Central memory CD4-positive, alpha-beta T cell (primary cell): ENCODE measurements around the gene CDC42BPB.
"Not testable (repeated sequence)": the region's sequence is repeated elsewhere in the genome, so short reads cannot be mapped to it uniquely, and the experiment has no call there.

Experiments used
- DNase-seq: peaks from one replicate; pipeline ENCODE4 v3.0.0; 2022

Gene CDC42BPB

DNA sequence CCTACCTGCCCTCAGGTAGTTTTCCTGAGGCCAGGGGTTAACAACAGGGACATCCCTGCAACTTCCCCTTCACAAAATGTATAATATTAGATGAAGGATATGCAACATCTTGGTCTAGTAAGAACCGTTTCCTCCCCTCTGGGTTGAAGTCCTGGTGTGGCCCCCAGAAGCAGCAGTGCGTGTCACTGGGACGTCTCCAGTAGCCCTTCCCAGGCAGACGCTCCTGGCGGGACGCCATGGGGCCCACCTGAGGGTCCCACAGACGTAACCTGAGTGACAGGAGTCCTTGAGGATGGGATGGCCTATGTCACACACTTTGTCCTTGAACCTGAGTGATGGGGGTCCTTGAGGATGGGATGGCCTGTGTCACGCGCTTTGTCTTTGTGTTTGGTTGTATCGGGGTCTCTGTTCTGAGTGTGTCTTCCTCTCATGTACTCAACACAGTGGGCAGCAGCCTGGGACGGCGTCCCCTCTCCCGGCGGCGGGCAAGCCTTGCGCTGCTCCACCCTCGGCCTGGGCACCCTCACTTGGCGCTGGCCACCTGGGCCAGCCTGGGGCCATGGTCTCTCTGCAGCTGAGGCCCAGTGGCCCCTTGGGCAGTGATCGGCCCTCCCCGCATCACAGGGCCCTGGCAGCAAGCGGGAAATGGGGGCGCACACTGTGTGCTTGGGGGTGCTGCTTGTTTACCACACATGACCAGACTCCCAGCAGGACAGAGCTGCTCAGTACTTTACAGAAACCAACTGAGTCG lies 149.2 kb downstream of the CDC42BPB start:
- no peak for DNase-seq

DNA sequence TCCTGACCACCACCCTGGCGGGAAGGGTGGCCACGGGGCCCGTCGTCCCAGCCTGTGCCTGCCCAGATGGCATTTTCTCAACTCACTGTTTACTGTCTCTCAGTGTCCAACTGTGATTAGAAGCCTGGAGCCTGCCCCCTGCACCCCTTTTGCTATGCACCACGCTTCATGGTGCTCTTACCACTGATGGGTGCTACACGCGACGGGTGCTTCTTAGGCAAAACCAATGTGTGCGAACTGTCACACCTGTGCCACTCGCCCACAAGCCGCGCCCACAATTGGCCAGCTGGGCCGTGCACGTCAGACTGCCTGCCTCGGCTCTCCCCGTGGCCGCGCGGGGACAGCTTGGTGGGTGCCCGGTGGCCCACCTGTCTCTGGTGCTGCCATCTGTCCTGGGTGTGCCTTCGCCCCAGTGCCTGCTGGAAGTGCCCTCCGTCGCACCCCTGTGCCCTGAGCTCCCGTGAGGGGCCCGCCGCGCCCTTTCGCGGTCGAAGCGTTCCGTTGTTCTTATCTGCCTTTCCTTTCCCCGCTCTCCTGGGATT lies 150.0 kb downstream of the CDC42BPB start:
- DNase-seq, result no peak

DNA sequence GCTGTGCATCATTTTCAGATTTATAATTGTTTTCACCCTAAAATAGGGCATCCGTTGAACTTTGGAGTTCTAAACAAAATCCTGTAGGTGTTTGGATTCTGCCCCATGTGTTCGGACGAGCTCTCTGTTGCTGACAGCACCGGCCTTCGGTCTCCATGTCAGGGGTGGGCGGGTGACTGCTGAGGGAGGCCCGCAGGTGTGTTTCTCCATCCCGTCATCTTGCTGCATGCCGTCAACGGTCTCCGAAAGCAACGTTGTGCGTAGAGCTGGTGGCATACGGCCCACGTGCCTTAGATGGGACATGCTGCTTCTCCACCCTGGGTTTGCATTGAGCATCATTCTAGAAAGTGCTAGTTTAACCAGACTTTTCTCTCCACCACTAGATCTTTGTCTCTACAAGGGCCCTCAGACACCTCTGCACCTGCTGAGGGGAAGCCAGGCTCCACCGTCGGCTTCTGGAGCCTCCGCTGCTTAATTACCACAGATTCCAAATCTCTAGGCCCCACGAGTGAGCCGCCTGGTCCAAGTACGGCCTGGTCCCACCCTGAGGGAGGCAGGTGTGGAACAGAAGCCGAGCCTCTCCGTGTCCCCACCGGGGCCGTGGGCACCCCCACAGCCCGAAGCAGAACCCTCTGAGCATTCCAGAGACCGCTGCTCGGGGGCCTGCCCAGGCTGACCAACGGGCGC lies 150.6 kb downstream of the CDC42BPB start:
- DNase-seq, result no peak

DNA sequence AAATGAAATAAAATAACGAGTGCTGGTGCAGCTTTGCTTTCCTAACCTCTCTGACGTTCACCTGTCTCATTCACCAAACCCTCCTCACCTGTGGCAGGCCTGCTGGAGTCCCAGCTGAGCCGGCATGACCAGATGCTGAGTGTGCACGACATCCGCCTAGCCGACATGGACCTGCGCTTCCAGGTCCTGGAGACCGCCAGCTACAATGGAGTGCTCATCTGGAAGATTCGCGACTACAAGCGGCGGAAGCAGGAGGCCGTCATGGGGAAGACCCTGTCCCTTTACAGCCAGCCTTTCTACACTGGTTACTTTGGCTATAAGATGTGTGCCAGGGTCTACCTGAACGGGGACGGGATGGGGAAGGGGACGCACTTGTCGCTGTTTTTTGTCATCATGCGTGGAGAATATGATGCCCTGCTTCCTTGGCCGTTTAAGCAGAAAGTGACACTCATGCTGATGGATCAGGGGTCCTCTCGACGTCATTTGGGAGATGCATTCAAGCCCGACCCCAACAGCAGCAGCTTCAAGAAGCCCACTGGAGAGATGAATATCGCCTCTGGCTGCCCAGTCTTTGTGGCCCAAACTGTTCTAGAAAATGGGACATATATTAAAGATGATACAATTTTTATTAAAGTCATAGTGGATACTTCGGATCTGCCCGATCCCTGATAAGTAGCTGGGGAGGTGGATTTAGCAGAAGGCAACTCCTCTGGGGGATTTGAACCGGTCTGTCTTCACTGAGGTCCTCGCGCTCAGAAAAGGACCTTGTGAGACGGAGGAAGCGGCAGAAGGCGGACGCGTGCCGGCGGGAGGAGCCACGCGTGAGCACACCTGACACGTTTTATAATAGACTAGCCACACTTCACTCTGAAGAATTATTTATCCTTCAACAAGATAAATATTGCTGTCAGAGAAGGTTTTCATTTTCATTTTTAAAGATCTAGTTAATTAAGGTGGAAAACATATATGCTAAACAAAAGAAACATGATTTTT lies 151.9 kb downstream of the CDC42BPB start:
- DNase-seq, result no peak

DNA sequence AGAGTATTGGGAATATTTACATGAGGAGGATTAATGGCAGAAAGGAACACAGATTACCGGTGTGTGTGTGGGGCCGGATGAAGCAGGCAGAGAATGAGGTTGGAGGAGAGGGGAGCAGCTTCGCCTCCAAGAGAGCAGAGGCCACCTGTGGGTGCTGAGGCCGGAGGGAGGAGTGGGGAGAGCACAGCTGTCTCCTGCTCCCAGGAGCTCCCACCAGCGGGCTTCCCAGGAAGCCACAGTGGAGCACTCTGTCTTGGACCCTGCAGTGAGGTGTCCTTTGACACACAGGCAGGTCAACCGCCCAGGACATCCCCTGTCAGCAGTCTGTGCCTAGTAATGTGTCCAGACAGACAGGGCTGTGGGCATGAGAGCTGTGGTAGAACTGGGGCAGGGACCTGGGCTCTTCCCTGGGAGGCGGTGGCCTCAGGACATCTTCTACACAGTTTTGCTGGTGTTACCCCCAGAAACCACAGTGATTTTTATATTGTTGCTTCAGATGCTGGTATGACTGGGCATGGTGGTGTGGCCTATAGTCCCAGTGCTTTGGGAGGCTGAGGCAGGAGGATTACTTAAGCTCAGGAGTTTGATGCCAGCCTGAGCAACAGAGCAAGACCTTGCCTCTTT lies 153.3 kb downstream of the CDC42BPB start:
- no peak for DNase-seq

DNA sequence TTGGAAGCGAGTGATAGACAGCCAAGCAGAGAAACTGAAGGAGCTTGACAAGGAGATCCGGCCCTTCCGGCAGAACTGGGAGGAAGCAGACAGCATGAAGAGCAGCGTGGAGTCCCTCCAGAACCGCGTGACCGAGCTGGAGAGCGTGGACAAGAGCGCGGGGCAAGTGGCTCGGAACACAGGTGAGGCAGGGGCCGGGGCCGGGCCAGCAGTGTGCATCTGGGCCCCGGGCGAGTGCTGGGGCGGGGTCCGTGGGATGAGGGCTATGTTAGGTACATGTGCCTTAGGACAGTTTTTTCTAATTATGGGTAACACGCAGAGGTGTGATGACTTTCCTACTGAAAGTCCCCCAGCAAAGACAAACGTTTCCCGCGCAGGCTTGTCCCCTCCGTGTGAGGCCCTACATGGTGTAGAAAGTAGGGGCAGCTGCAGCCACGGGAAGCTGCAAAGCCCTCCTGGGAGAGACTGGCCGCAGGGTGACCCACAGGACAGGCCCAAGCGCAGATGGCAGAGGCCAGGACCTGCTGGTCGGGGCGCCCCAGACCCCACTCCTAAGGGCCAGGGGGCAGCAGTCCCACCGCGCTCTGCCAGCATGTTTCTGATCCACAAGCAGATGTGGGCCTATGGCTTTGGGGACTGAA lies 154.0 kb downstream of the CDC42BPB start:
- no peak for DNase-seq

DNA sequence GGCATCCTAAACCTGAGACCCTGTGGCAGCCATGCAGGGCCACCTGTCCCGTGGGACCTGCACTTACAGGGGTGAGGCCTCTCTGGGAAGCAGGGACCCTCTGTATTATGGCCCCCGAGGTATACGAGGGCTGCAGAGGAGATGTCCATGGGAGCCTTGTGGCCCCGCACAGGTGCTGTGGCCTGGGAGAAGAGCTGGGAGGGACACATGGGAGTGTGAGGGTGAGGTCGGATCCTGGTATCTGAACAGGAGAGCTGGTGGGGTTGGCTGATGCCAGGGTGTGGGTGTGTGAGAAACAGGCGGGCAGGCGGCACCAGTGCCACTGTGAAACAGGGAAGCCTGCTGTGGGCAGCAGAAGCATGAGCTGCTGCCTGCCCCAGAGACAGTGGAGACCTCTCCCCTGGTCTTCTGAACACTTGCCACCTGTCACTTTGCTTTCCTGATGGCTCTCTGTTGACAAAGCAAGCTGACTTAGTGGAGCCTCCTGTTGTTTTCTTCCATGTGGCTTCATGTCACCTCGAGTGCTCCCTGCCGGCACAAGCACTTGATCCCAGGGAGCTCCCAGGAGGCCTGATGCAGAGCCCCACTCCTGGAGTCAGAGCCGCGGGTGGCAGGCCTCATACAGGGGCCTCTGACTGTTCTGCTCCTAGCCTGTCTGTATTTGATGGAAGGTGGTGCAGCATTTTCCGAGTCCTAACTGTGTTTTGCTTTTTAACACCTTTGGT lies 154.7 kb downstream of the CDC42BPB start:
- no peak for DNase-seq

DNA sequence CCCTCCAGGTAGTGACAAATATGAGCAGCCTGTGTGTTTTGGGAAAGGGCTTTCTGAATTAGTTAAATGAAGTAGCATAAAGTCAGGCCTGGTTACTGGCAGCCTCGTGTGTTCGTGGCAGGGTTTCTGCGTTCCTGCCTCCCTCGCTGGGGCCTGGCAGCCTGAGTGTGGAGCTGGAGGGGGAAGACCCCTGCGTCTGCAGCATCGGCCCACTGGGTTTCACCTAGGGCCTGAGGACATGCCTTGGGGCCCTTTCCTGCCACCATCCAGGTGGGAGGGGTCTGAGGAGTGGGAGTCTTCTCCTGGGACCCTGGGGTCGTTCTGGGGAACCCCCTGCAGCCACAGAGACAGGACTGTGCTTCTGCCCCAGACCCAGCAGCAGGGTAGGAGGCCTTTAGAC lies 155.3 kb downstream of the CDC42BPB start:
- no peak for DNase-seq

DNA sequence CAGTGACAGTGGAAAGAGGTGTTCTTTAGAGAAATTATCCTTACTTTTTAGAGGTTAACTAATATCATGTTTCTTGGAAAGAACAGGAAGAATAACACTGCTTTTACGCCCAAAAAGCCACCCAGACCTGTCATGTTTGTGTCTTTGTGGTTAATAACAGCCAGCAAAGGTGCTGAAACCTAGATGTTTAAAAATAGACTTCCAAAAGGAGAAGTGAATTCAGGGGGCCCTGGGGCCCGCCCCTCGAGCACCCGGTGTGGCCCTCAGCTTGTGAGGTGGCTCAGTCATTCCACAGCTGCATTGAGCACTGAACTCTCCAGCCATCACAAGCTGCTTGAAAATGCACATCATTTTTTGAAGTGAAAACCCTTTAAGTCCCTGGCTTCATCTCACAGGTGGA lies 155.7 kb downstream of the CDC42BPB start:
- DNase-seq, result no peak

DNA sequence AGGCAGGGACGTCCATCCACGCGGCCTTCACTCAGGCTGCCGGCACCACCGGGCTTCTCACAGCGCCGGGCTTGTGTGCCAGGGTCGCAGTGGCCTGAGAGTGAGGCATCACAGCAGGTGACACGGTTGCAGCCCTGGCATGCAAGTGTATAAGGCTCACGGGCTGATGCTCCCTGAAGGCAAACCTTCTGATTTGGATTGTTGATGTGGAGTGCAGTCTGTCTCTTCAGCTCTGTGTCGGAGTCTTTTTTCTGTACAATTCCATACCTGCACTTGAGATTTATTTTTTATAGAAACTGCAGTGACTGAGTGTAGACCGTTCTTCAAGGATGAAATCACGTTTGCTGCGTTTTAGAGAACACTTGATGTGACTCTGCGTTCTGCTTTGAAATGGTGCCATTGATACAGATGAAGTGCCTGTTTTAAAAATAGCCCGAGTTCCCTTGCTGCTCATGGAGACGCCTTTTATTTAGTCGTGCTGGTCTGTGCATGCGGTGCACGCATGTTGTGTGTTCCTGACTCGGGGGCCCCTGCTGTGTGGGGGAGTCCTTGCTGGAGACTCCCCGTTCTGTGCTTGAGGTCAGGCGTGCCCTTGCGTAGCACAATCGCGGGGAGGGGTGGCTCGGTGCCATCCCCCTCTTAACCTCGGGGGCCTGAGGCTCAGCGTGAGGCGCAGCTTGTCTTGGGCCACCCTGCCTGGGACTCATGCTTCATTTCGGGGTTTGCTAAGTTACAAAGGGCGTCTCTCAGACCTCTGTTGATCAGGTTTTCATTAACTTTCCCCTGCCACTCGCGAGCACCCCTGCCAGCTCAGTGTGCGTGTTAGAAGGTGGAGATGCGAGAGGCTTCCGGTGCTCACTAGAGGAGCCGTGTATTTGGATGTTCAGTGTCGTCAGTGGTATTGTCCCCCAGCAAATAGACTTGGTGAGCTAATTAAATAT lies 156.4 kb downstream of the CDC42BPB start:
- DNase-seq, result no peak

DNA sequence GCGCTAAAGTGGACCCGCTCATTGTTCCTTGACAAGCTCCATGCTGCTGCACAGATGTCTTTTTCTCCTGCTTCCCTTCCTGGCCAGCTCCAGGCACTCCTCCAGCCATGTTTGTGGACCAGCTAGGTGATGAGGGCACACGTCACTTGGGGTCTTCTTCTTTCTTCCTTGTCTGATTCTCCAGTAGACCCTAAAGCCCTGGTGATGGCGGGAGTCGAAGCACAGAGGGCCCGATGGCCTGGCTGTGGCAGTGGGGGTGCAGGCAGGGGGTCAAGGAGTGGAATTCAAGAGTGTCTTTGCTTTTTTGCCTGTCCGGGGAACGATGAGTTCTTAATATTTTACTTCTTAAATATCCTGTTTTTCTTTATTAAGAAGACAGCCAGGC lies 157.8 kb downstream of the CDC42BPB start:
- DNase-seq, result no peak

DNA sequence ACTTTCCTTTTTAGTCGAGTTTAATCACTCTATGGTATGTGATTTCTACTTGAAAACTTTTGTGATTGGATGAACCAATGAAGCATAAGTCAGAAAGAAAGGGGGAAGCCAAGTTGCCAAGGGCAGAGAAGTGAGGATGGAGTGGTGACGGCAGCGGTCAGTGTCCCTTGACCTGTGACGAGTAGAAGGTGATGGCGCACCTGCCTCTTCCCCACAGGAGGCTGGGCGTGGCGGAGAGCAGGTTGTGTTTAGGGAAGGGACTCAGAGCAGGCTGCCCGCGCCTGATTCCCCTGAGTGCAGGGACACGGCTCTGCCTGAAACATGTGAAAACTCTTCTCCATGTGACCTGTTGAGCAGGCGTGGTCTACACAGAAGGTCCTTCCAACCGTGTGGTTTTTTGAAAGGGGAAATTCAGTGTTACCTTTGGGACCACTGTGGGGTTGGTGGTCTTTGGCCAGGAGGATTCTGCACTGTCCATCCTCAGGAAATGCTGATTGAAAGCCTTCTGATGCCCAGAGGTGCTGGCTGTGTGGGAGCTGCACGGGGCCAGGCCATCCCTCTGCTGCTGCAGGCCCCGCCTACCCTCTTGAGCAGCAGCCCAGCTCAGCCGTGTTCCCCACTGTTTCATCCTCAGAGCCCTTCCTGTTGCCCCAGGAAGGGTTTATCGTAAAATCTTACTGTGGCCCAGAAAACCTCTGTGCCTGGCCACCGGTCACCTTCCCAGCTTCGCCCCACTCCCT lies 158.4 kb downstream of the CDC42BPB start:
- DNase-seq, result no peak

DNA sequence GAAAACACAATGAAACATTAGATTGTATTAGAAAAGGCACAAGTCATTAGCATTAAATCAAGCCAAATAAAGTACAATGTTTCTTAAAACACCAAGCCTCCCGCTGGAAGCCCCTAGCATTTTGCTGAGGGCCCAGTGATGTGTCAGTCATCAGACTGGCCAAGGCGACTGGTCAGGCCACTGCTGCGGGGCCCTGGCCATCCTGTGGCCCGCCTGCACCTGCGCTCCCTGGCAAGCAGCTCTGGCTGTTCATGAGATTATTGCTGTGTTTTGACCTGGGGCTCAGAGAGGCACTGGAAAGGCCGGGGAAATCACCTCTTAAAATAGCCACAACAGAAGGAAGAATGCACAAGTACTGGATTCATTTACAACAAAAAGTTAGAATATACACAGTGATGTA lies 159.1 kb downstream of the CDC42BPB start:
- no peak for DNase-seq

DNA sequence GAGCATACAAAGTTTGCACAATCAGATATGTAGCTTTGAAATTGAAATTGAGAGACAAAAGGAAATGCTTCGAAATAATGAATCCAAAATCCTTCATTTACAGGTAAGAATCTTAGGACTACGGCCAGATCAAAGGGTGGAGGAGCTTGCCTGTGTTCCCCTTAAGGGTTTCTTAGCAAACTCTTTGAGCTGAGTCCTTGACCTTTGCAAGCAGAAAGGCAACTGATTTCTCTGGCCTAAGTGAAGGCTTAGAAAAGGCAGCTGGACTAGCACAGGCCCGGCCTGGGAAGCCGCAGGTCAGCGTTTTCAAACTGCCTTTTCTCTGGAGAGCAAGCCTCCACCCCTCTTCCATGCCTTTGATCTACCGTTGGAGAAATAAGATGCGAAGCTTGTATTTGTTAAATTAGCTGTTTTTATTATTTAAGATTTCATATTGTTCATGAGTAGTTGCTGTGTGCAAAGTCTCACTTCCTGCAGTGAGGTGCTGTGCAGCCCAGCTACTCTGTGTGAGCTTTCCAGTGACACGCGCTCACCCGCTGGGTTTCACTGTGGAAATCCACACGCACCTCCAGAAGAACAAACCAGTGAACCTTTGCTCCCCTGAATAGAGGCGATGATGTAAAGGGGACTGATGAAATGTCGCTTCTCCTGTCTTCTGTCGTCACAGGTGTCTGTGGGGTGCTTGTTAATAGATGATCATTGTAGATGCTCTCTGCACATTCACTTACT lies 159.9 kb downstream of the CDC42BPB start:
- no peak for DNase-seq

DNA sequence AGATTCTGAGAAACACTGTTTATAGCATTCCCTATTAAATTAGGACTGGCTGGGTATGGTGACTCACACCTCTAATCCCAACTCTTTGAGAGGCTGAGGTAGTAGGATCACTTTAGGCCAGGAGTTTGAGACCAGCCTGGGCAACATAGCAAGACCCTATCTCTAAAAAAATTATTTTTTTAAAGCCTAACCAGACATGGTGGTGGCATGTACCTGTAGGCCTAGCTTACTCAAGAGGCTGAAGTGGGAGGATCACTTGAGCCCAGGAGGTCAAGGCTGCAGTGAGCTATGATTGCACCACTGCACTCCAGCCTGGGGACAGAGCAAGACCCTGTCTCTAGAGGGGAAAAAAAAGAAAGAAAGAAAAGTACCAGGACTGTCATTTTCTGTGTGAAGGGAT lies 160.6 kb downstream of the CDC42BPB start:
- DNase-seq, result not testable (repeated sequence)

DNA sequence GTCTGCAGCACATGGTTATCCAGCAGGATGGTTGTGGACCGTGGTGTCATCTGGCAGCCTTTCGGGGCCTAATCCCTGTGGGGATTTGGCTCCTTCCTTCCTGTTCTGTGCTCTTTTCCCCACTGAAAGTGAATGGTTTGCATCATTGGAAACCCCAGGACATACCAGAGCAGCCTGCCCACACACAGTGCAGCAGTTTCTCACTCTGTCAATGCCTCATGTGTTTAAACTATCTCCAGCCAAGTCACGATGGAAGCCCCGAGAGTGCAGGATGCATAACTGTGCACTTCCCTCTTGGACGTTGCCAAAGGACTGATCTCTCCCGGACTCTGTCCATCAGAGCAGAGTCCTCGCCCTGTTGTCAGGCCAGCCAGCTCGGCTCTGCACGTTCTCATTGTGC lies 163.9 kb downstream of the CDC42BPB start:
- DNase-seq, result no peak

DNA sequence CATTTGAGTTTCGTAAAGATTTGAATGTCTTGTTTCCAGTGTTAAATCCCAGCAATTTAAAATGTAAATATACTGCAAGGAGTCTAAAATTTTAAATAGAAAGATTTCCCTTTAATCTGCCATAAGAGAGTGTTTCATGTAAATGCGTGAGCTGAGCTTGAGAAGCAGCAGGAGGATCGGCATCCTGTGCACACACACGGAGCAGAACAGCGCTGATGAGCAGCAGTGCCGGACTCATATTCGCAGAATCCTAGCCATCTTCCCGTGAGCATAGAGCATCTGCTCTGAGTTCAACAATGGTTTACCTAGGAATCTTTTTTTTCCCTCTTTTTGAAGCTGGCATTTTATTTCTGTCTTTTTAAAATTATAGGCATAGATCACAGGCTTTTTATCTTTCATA lies 164.7 kb downstream of the CDC42BPB start:
- no peak for DNase-seq

DNA sequence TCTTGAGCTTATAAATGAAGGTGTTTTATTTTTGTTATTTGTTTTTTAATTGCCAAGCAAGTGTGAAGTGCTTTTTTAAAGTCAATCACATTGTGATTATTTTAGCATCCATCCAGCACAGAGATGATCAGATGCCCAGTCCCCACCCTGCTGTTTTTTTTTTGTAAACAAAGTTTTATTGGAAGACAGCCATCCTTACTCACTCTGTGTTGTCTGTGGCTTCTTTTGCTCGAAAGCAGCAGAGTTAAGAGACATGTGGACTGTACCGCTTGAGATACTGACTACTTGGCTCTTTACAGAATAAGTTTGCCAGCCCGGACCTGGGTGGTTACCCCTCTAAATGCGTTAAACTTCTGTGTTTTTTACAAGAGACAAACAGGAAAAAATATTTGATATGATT lies 165.8 kb downstream of the CDC42BPB start:
- DNase-seq, result no peak

DNA sequence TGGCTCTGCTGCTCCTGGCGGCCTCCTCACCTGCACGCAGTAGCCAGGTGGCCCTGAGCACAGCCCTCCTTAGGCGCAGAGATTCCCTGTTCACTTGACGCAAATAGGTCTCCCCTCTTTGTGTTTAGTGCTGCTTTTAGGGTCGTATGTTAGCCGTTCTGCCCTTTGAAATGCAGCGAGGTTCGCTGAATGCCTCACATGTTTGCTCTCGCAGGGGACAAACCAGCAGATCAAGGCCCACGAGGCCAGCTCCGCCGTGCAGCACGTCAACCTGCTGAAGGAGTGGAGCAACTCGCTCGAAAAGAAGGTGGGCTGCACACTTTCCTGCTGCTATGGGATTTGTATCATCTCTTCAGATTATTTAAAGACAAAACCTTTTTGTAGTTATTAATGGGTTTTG lies 166.2 kb downstream of the CDC42BPB start:
- no peak for DNase-seq
